Esophagus muscularis mucosa (tissue), 4 donors: ENCODE measurements around the gene HECTD4. TPM values are rescaled to one million over a fixed set of nuclear protein-coding genes. Genes with fewer than 3 reads are reported as not detected.

ENCODE experiments used
- DNase-seq: peaks from one replicate; pipeline ENCODE4 v3.0.0-alpha.2; 2017; ENCODE audit errors: extremely low spot score
- H3K27ac ChIP-seq, 4 donors: fragments of 200-600 bp; sonication (generic); replicated peaks in 1 of 4; 1 replicate in 3 of 4; 2 replicates in 1 of 4; pipeline ENCODE4 v1.5.1; 2016 to 2019; ENCODE audit warnings: mild to moderate bottlenecking in 1 of 4
- H3K27me3 ChIP-seq, 4 donors: fragments of 200-600 bp; sonication (generic); one replicate each; pipeline versions ENCODE4 v1.5.1 to v1.6.0; 2016 to 2019
- H3K36me3 ChIP-seq, 4 donors: fragments of 200-600 bp; sonication (generic); one replicate each; pipeline ENCODE4 v1.5.1; 2016 to 2019
- H3K4me1 ChIP-seq, 4 donors: fragments of 200-600 bp; sonication (generic); one replicate each; pipeline ENCODE4 v1.5.1; 2016 to 2019
- H3K4me3 ChIP-seq, 4 donors: fragments of 200-600 bp; sonication (generic); 1 replicate in 2 of 4; 2 replicates in 2 of 4; pipeline ENCODE4 v1.5.1; 2016 to 2019; ENCODE audit warnings: mild to moderate bottlenecking in 4 of 4, moderate library complexity in 1 of 4
- H3K9me3 ChIP-seq, 4 donors: fragments of 200-600 bp; sonication (generic); 1 replicate in 3 of 4; 2 replicates in 1 of 4; pipeline ENCODE4 v1.5.1; 2016 to 2019
- CTCF ChIP-seq, 3 experiments: fragments of 200-600 bp in 2 of 3; fragments of 450-650 bp in 1 of 3; sonication (generic) in 2 of 3; IDR thresholded peaks; one replicate each; pipeline ENCODE4 v1.5.1; 2017 to 2019; ENCODE audit warnings: antibody characterized with exemption in 3 of 3, mild to moderate bottlenecking in 2 of 3, moderate library complexity in 1 of 3
- EP300 ChIP-seq: sonication (generic); formaldehyde crosslinking; IDR thresholded peaks from one replicate; pipeline ENCODE4 v1.6.1; 2017; ENCODE audit warnings: antibody characterized with exemption
- POLR2A ChIP-seq: fragments of 450-650 bp; IDR thresholded peaks from one replicate; pipeline ENCODE4 v1.6.1; 2017; ENCODE audit warnings: antibody characterized with exemption, moderate library complexity, mild to moderate bottlenecking, low read depth
- POLR2AphosphoS5 ChIP-seq, 2 donors: sonication (generic); formaldehyde crosslinking; IDR thresholded peaks; one replicate each; pipeline ENCODE4 v1.6.1; 2017; ENCODE audit warnings: antibody characterized with exemption in 2 of 2
- WGBS: methylation state at CpG from one replicate; pipeline ENCODE4 v1.1.5; 2018; 5-methylcytosine and 5-hydroxymethylcytosine counted together
- intact Hi-C: fragments of 100-400 bp; cut with DNase I; formaldehyde crosslinking; loops from one replicate; pipeline ENCODE4 v1.15.1; 2023
- total RNA-seq, 4 donors: library from RNA; depleted of rRNA; stranded (reverse); fragments of >200 nt; gene quantifications; one replicate each; pipeline versions ENCODE4 v1.1.0 to v1.2.1, GENCODE V29; 2016

Gene HECTD4
- total RNA-seq, 4 donors from 2014 or later, result 27.3 to 59.3 (median 44.9) TPM

GRCh38 chr12:112243255-112244110 is 138.7 kb downstream of the HECTD4 start:
- WGBS, result 90% methylated on average over 24 of the region's 25 CpGs
- intact Hi-C loops, result no loop called here
- no peak overlapping the region for H3K27ac ChIP-seq
- no peaks in the 10 kb centered on the region for H3K4me1 ChIP-seq
- TF ChIP-seq EP300, result no peak
- no peak for TF ChIP-seq POLR2A
- TF ChIP-seq POLR2AphosphoS5 (IDR thresholded peaks at IDR 0.05), result no peak
- TF ChIP-seq CTCF (IDR thresholded peaks at IDR 0.05), result no peak
- H3K27me3 ChIP-seq, result no peaks in the 10 kb centered on the region
- H3K9me3 ChIP-seq, result no peaks in the 10 kb centered on the region
- no peak overlapping the region for H3K4me3 ChIP-seq
- peaks cover 65 to 97% (median 91%) of the 10 kb centered on the region in 4 donors for H3K36me3 ChIP-seq
- no peak for DNase-seq

- 87% methylated on average over 3 of the region's 3 CpGs for WGBS
- Histone ChIP-seq H3K4me1 (no peaks in the 10 kb centered on the region), H3K27ac (no peak overlapping the region), H3K4me3 (no peak overlapping the region), H3K27me3 (no peaks in the 10 kb centered on the region), H3K9me3 (no peaks in the 10 kb centered on the region), H3K36me3 (peaks cover 63 to 99% (median 95%) of the 10 kb centered on the region in 4 donors)
- intact Hi-C loops, result no loop called here
- no peak for DNase-seq
- TF ChIP-seq POLR2AphosphoS5 (IDR thresholded peaks at IDR 0.05) (no peak), EP300 (no peak), POLR2A (no peak), CTCF (IDR thresholded peaks at IDR 0.05) (no peak)
Observed at GRCh38 chr12:112241176-112241575, 141.1 kb downstream of the HECTD4 start.

GRCh38 chr12:112239881-112240280 is 142.3 kb downstream of the HECTD4 start:
- intact Hi-C loops, result no loop called here
- Histone ChIP-seq H3K27ac (no peak overlapping the region), H3K4me1 (no peaks in the 10 kb centered on the region), H3K9me3 (no peaks in the 10 kb centered on the region), H3K4me3 (no peak overlapping the region), H3K27me3 (no peaks in the 10 kb centered on the region), H3K36me3 (peaks cover 63 to 99% (median 96%) of the 10 kb centered on the region in 4 donors)
- 92% methylated on average over 6 of the region's 6 CpGs for WGBS
- DNase-seq, result no peak
- TF ChIP-seq POLR2A (no peak), CTCF (IDR thresholded peaks at IDR 0.05) (no peak), EP300 (no peak), POLR2AphosphoS5 (IDR thresholded peaks at IDR 0.05) (no peak)

- H3K27me3 ChIP-seq, result no peaks in the 10 kb centered on the region
- H3K9me3 ChIP-seq, result no peaks in the 10 kb centered on the region
- no peak overlapping the region for H3K27ac ChIP-seq
- DNase-seq, result no peak
- TF ChIP-seq POLR2AphosphoS5 (IDR thresholded peaks at IDR 0.05), result no peak
- no peak for TF ChIP-seq EP300
- TF ChIP-seq POLR2A, result no peak
- TF ChIP-seq CTCF (IDR thresholded peaks at IDR 0.05), result no peak
- H3K36me3 ChIP-seq, result peaks cover 70 to 100% (median 97%) of the 10 kb centered on the region in 4 donors
- intact Hi-C loops, result no loop called here
- H3K4me1 ChIP-seq, result no peaks in the 10 kb centered on the region
- 93% methylated on average over 7 of the region's 7 CpGs for WGBS
- H3K4me3 ChIP-seq, result no peak overlapping the region
Observed at GRCh38 chr12:112239020-112239419, 143.2 kb downstream of the HECTD4 start.
